Lower lobe of right lung (tissue), 2 donors: ENCODE results near the gene YPEL1. TPM values are rescaled to one million over a fixed set of nuclear protein-coding genes. Genes with fewer than 3 reads are reported as not detected.

Experiments
- ATAC-seq, 2 donors: fragments of 200-7000 bp; cut with Tn5 transposase; one replicate each; pipeline ENCODE4 v1.9.1; 2020 to 2022; ENCODE audit warnings: mild to moderate bottlenecking in 2 of 2, moderate library complexity in 2 of 2
- DNase-seq: peaks from one replicate; pipeline ENCODE4 v3.0.0-alpha.2; 2020
- H3K27ac ChIP-seq: fragments of 200-600 bp; one replicate; pipeline ENCODE4 v1.8.0; 2022
- H3K27me3 ChIP-seq: fragments of 200-600 bp; one replicate; pipeline ENCODE4 v1.8.0; 2022; ENCODE audit warnings: low read depth
- H3K36me3 ChIP-seq: fragments of 200-600 bp; one replicate; pipeline ENCODE4 v1.8.0; 2022; ENCODE audit warnings: mild to moderate bottlenecking
- H3K4me1 ChIP-seq: fragments of 200-600 bp; one replicate; pipeline ENCODE4 v1.8.0; 2022
- H3K4me3 ChIP-seq: fragments of 200-600 bp; one replicate; pipeline ENCODE4 v1.8.0; 2022; ENCODE audit warnings: mild to moderate bottlenecking
- H3K9me3 ChIP-seq: fragments of 200-600 bp; one replicate; pipeline ENCODE4 v1.8.0; 2022
- intact Hi-C: fragments of 100-400 bp; cut with DNase I; formaldehyde crosslinking; loops from one replicate; pipeline ENCODE4 v1.11.0; 2022
- total RNA-seq: library from RNA; stranded (reverse); fragmentation: NEBNext Ultra II Directional; extraction: Animal tissue kit (Norgen Biotek cat#: 25700); gene quantifications from one replicate; pipeline ENCODE4 v1.2.1, GENCODE V29; 2021
- TF ChIP-seq, protein P1 (sequence below): fragments of 200-600 bp; IDR thresholded peaks from one replicate; pipeline ENCODE4 v1.8.0; 2022; ENCODE audit warnings: antibody characterized with exemption, mild to moderate bottlenecking
- donor health status: DM: no; HTN: yes; CAD: no; lungs with severe emphysema.

YPEL1 gene
- total RNA-seq, 1 donor from 2014 or later: 7.6 TPM

DNA sequence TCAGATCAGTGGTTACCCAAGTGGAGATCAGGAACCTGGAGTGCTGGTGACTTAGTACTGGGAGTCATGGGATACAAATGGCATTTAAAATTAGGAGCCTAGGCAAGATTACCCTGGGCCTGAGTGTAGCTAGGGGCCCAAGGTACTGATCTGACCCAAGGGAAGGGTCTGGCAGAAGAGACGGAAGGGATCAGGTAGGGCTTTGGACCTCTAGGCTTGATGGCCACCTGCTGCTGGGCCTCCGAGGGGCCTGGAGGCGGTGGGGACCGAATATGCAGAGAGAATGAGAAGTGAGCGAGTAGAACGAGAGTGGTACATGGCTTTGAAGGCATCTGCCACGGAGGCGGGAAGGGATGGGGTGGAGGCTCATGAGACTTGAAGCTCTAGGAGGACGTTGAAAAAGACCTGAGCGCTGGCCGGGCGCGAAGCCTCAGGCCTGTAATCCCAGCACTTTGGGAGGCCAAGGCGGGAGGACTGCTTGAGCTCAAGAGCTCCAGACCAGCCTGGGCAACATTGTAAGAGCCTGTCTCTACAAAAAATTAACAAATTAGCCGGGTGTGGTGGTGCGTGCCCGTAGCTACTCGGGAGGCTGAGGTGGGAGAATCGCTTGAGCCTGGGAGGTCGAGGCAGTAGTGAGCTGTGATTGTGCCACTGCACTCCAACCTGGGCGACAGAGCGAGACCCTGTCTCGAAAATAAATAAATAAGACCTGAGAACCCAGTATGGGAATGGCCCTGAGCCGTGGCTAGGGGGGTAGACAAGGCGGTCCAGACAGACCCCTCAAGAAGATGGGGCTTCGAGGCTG, 70.3 kb downstream of the YPEL1 start:
- Histone ChIP-seq H3K27ac (peak overlapping the region; percentile 97), H3K4me1 (peaks cover 12% of the 10 kb centered on the region), H3K27me3 (no peaks in the 10 kb centered on the region), H3K36me3 (peaks cover 10% of the 10 kb centered on the region), H3K4me3 (peak overlapping the region; percentile 77), H3K9me3 (no peaks in the 10 kb centered on the region)
- intact Hi-C loops: no loop called here
- TF ChIP-seq, protein P1, sequence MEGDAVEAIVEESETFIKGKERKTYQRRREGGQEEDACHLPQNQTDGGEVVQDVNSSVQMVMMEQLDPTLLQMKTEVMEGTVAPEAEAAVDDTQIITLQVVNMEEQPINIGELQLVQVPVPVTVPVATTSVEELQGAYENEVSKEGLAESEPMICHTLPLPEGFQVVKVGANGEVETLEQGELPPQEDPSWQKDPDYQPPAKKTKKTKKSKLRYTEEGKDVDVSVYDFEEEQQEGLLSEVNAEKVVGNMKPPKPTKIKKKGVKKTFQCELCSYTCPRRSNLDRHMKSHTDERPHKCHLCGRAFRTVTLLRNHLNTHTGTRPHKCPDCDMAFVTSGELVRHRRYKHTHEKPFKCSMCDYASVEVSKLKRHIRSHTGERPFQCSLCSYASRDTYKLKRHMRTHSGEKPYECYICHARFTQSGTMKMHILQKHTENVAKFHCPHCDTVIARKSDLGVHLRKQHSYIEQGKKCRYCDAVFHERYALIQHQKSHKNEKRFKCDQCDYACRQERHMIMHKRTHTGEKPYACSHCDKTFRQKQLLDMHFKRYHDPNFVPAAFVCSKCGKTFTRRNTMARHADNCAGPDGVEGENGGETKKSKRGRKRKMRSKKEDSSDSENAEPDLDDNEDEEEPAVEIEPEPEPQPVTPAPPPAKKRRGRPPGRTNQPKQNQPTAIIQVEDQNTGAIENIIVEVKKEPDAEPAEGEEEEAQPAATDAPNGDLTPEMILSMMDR: no peak
- ATAC-seq (no peak), DNase-seq (no peak)

DNA sequence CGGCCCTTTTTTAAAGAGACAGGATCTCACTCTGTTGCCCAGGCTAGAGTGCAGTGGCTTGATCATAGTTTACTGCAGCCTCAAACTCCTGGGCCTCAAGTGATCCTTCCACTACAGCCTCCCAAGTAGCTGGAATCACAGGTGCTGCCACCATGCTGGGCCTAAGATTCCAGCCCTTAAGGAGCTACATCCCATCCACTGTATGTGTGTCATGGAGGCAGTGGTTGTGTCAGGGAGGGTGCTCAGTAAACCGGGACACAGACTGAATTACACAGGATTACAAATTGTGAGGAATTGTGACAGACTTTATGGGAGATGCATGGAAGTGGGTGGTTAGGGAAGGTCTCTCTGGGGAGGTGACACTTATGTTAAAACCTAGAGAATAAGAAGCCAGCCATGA, 71.9 kb downstream of the YPEL1 start:
- TF ChIP-seq, protein P1: no peak
- Histone ChIP-seq H3K4me1 (peaks cover 12% of the 10 kb centered on the region), H3K9me3 (no peaks in the 10 kb centered on the region), H3K36me3 (no peaks in the 10 kb centered on the region), H3K27ac (no peak overlapping the region), H3K4me3 (no peak overlapping the region), H3K27me3 (no peaks in the 10 kb centered on the region)
- ATAC-seq: no peak
- intact Hi-C loops: no loop called here
- DNase-seq: no peak

DNA sequence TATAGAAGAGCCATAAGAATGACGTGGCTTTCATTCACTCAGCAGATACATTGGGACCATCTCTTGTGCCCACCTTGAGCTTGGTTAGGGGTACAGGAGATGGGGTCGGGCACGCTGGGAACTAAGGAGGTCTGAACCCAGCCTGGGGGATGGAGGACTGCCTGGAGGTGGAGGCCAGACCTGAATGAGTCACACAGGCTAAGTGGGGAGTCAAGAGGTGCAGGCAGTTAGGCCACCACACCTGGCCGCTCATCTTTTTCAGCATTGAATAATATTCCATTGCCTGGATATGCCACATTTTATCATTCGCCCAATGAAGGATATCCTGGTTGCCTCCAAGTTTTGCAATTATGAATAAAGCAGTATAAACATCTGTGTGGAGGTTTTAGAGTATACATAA, 73.6 kb downstream of the YPEL1 start:
- ATAC-seq (no peak), DNase-seq (no peak)
- Histone ChIP-seq H3K4me3 (no peak overlapping the region), H3K27me3 (no peaks in the 10 kb centered on the region), H3K4me1 (peaks cover 20% of the 10 kb centered on the region), H3K27ac (no peak overlapping the region), H3K9me3 (no peaks in the 10 kb centered on the region), H3K36me3 (no peaks in the 10 kb centered on the region)
- intact Hi-C loops: no loop called here
- TF ChIP-seq, protein P1: no peak

DNA sequence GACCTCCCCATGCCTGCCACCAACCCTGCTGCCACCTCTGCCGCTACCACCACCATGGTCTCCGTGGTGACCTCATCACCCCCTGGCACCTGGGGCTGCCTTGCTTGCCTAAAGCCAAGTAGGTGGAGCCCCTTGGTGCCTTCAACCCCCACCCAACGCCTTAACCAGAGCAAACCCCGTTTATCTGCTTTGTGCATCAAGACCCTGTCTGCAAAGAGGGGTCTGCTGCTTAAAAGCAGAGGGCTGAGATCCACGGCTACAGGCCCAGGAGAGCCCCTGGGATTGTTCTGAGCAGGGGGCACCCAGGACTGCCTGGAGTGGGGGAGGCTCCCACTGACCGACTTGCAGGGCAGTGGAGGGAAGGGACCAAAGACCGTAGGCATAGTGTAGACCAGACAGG, 74.7 kb downstream of the YPEL1 start:
- intact Hi-C loops: no loop called here
- Histone ChIP-seq H3K4me1 (peaks cover 18% of the 10 kb centered on the region), H3K27me3 (no peaks in the 10 kb centered on the region), H3K4me3 (no peak overlapping the region), H3K9me3 (no peaks in the 10 kb centered on the region), H3K36me3 (no peaks in the 10 kb centered on the region), H3K27ac (no peak overlapping the region)
- ATAC-seq (no peak), DNase-seq (no peak)
- TF ChIP-seq, protein P1: no peak

DNA sequence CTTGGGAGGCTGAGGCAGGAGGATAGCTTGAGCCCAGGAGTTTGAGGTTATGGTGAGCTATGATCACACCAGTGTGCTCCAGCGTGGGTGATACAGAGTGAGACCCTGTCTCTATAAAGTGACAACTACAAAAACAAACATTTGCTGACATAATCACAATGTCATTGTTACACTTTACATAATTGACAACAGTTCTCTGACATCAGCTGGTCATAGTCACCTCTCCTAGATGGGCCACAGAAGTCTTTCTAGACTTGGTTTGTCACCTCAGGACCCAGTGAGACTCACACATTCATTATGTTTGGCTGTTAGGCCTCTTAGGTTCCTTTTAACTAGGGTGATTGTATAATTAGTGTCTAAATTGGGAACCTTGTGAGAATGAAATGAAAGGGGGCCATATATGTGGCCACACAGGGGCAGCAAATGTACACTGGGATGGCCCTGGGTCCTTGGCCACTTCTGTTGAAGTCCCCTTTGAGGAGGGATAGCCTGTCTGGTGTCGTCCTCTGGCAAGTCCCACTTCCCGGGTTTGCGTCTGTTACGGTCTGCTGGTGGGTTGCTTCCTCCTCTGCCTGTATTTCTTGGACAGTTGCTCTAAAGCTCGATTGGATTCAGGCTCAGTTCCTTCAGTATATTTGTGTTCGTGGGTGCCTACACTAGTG, 75.6 kb downstream of the YPEL1 start:
- DNase-seq: no peak
- Histone ChIP-seq H3K27me3 (no peaks in the 10 kb centered on the region), H3K4me1 (peaks cover 13% of the 10 kb centered on the region), H3K36me3 (no peaks in the 10 kb centered on the region), H3K9me3 (no peaks in the 10 kb centered on the region), H3K27ac (no peak overlapping the region), H3K4me3 (no peak overlapping the region)
- ATAC-seq: no peak
- TF ChIP-seq, protein P1: no peak
- intact Hi-C loops: no loop called here
